ENCODE results near the gene STK32B. TPM values are rescaled to one million over a fixed set of nuclear protein-coding genes. Genes with fewer than 3 reads are reported as not detected.
A peak's percentile ranks its signal among the peaks of the same experiment; 100 is the strongest.

Gene STK32B
- total and polyA plus RNA-seq, 4 donors: 0.02 to 0.28 (median 0.08) TPM; not detected in 1

- no peak overlapping the region for H3K27ac ChIP-seq (ENCODE audit: low read depth in 1 of 2, low read length in 2 of 2)
- no peaks in the 10 kb centered on the region for H3K4me1 ChIP-seq (ENCODE audit: control insufficient read depth in 4 of 4, insufficient read depth in 4 of 4, low read length in 3 of 4)
- H3K4me3 ChIP-seq (ENCODE audit: low read depth in 1 of 3, low read length in 3 of 3): no peak overlapping the region
- peaks cover 0 to 7% (median 2%) of the 10 kb centered on the region in 4 donors for H3K27me3 ChIP-seq (ENCODE audit: control insufficient read depth in 4 of 4, insufficient read depth in 4 of 4, low read length in 3 of 4)
- no peak overlapping the region for H3K9ac ChIP-seq (ENCODE audit: low read depth in 1 of 2, low read length in 2 of 2)
- H3K9me3 ChIP-seq (ENCODE audit: control insufficient read depth in 4 of 4, low read length in 3 of 4): no peaks in the 10 kb centered on the region
- DNase-seq (ENCODE audit: low spot score): peak; percentile 8
- 53% methylated on average over 3 of the region's 3 CpGs for WGBS
- H3K36me3 ChIP-seq (ENCODE audit: control insufficient read depth in 4 of 4, insufficient read depth in 3 of 4, low read depth in 1 of 4, low read length in 3 of 4): no peaks in the 10 kb centered on the region
- no peak for TF ChIP-seq CTCF (IDR thresholded peaks at IDR 0.05; ENCODE audit: low read depth, low read length, missing input control)
- no peak for TF ChIP-seq FOXA1 (IDR thresholded peaks at IDR 0.05)
- TF ChIP-seq ZBTB33 (IDR thresholded peaks at IDR 0.05): no peak
- TF ChIP-seq FOXA2 (IDR thresholded peaks at IDR 0.05): no peak
- no peak for TF ChIP-seq MAX (IDR thresholded peaks at IDR 0.05)
- no peak for TF ChIP-seq RAD21 (IDR thresholded peaks at IDR 0.05)
Observed at GRCh38 chr4:5044341-5044740, 6.9 kb upstream of the STK32B start.

- no peak for DNase-seq (ENCODE audit: low spot score)
- TF ChIP-seq RXRA (IDR thresholded peaks at IDR 0.05) (no peak), EGR1 (IDR thresholded peaks at IDR 0.05; ENCODE audit: low read depth in 2 of 2) (no peak), FOXA2 (IDR thresholded peaks at IDR 0.05) (no peak), SP1 (IDR thresholded peaks at IDR 0.05) (no peak), HNF4A (conservative IDR thresholded peaks at IDR 0.05) (no peak), JUND (IDR thresholded peaks at IDR 0.05) (no peak), TAF1 (conservative IDR thresholded peaks at IDR 0.05) (no peak), ZBTB33 (IDR thresholded peaks at IDR 0.05) (no peak), MAX (IDR thresholded peaks at IDR 0.05) (no peak), RAD21 (IDR thresholded peaks at IDR 0.05) (no peak), NR2F2 (IDR thresholded peaks at IDR 0.05) (no peak), FOXA1 (IDR thresholded peaks at IDR 0.05) (no peak), REST (IDR thresholded peaks at IDR 0.05) (no peak), YY1 (IDR thresholded peaks at IDR 0.05) (no peak), CTCF (IDR thresholded peaks at IDR 0.05; ENCODE audit: low read depth, low read length, missing input control) (no peak), ATF3 (IDR thresholded peaks at IDR 0.05) (no peak), HNF4G (IDR thresholded peaks at IDR 0.05) (no peak), GABPA (IDR thresholded peaks at IDR 0.05 in 1 of 2, conservative IDR thresholded peaks at IDR 0.05 in 1 of 2) (no peak)
- H3K9me3 ChIP-seq (ENCODE audit: control insufficient read depth in 4 of 4, low read length in 3 of 4): no peaks in the 10 kb centered on the region
- WGBS: 48% methylated on average over 3 of the region's 3 CpGs
- H3K9ac ChIP-seq (ENCODE audit: low read depth in 1 of 2, low read length in 2 of 2): no peak overlapping the region
- no peak overlapping the region for H3K4me3 ChIP-seq (ENCODE audit: low read depth in 1 of 3, low read length in 3 of 3)
- H3K27ac ChIP-seq (ENCODE audit: low read depth in 1 of 2, low read length in 2 of 2): no peak overlapping the region
- no peaks in the 10 kb centered on the region for H3K36me3 ChIP-seq (ENCODE audit: control insufficient read depth in 4 of 4, insufficient read depth in 3 of 4, low read depth in 1 of 4, low read length in 3 of 4)
- H3K4me1 ChIP-seq (ENCODE audit: control insufficient read depth in 4 of 4, insufficient read depth in 4 of 4, low read length in 3 of 4): no peaks in the 10 kb centered on the region
- H3K27me3 ChIP-seq (ENCODE audit: control insufficient read depth in 4 of 4, insufficient read depth in 4 of 4, low read length in 3 of 4): peaks cover 0 to 7% (median 2%) of the 10 kb centered on the region in 4 donors
Observed at GRCh38 chr4:5045097-5045496, 6.2 kb upstream of the STK32B start.

All from liver (tissue), 9 donors.